Activated CD8-positive, alpha-beta memory T cell treated with anti-CD3 and anti-CD28 coated beads, Interleukin-2, amount 10 ng/mL, durations not matched to agents 7 days and 5 days (primary cell): Measurements from ENCODE around the gene KRTAP5-9. TPM values are rescaled to one million over a fixed set of nuclear protein-coding genes. Genes with fewer than 3 reads are reported as not detected.
"Not testable (repeated sequence)": the region's sequence is repeated elsewhere in the genome, so short reads cannot be mapped to it uniquely, and the experiment has no call there.

Source experiments
- ATAC-seq: fragments of 150-1000 bp; cut with Tn5 transposase; one replicate; pipeline ENCODE4 v1.10.0; 2021; ENCODE audit warnings: moderate library complexity
- CTCF ChIA-PET: fragments of 350-600 bp; sonication (Branson Sonifier 250); formaldehyde crosslinking; loops from one replicate; lab custom pipeline; 2021; ENCODE audit warnings: antibody characterized with exemption; lab: Charles Lee
- DNase-seq: peaks from one replicate; pipeline ENCODE4 v3.0.0-alpha.2; 2020
- H3K27ac Mint-ChIP-seq: one replicate; pipeline ENCODE4 v1.8.0; 2021; ENCODE audit warnings: mild to moderate bottlenecking, mixed read lengths
- H3K27me3 Mint-ChIP-seq: one replicate; pipeline ENCODE4 v1.8.0; 2021; ENCODE audit warnings: mixed read lengths
- H3K36me3 Mint-ChIP-seq: one replicate; pipeline ENCODE4 v1.8.0; 2021; ENCODE audit warnings: mild to moderate bottlenecking, mixed read lengths
- H3K4me1 Mint-ChIP-seq: one replicate; pipeline ENCODE4 v1.8.0; 2021; ENCODE audit warnings: mixed read lengths
- H3K4me3 Mint-ChIP-seq: one replicate; pipeline ENCODE4 v1.8.0; 2021; ENCODE audit warnings: mild to moderate bottlenecking, moderate library complexity, mixed read lengths
- H3K9me3 Mint-ChIP-seq: one replicate; pipeline ENCODE4 v1.8.0; 2022; ENCODE audit warnings: low read depth, mixed read lengths
- total RNA-seq, 2 experiments: library from RNA; stranded (reverse); gene quantifications; one replicate each; pipeline ENCODE4 v1.2.3, GENCODE V29; 2021

KRTAP5-9 gene
- total RNA-seq, 2 experiments from 2014 or later: not detected

GRCh38 chr11:71539971-71540370 is 8.2 kb upstream of the KRTAP5-9 start:
- H3K36me3 Mint-ChIP-seq, CTCF ChIA-PET, H3K4me1 Mint-ChIP-seq, H3K9me3 Mint-ChIP-seq, H3K27ac Mint-ChIP-seq, DNase-seq, ATAC-seq, H3K4me3 Mint-ChIP-seq: not testable (repeated sequence)
- peaks cover 19% of the 10 kb centered on the region for H3K27me3 Mint-ChIP-seq

GRCh38 chr11:71540521-71541304 is 7.5 kb upstream of the KRTAP5-9 start:
- DNase-seq, H3K4me3 Mint-ChIP-seq, ATAC-seq, CTCF ChIA-PET, H3K4me1 Mint-ChIP-seq, H3K27ac Mint-ChIP-seq, H3K36me3 Mint-ChIP-seq, H3K9me3 Mint-ChIP-seq: not testable (repeated sequence)
- H3K27me3 Mint-ChIP-seq: peaks cover 19% of the 10 kb centered on the region

DNA sequence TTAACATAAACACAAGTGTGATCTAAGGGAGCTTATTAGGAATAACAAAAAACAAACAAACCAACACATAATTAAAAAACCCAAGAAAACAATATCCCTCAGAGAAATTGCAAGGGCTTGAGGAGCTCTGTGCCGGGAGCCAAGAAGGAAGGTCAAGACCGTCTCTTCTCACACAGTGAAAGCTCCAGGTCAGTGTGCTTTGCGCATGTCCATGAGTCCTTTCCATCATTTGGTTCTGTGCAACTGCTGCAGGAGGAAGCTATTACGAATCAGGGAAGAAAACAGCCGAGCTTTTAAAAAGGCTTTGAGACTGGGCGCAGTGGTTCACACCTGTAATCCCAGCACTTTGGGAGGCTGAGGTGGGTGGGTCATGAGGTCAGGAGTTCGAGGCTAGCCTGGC is 5.8 kb upstream of the KRTAP5-9 start:
- DNase-seq (no peak), ATAC-seq (no peak)
- Mint-ChIP-seq H3K4me1 (peaks cover 4% of the 10 kb centered on the region), H3K36me3 (peaks cover 1% of the 10 kb centered on the region), H3K9me3 (peaks cover 2% of the 10 kb centered on the region), H3K4me3 (no peak overlapping the region), H3K27me3 (peaks cover 16% of the 10 kb centered on the region), H3K27ac (no peak overlapping the region)
- CTCF ChIA-PET: no interaction called here

- peaks cover 16% of the 10 kb centered on the region for H3K27me3 Mint-ChIP-seq
- CTCF ChIA-PET: no interaction called here
- H3K36me3 Mint-ChIP-seq: peaks cover 1% of the 10 kb centered on the region
- H3K4me1 Mint-ChIP-seq: peaks cover 4% of the 10 kb centered on the region
- ATAC-seq (no peak), DNase-seq (no peak)
- H3K4me3 Mint-ChIP-seq: no peak overlapping the region
- peaks cover 2% of the 10 kb centered on the region for H3K9me3 Mint-ChIP-seq
- H3K27ac Mint-ChIP-seq: no peak overlapping the region
Measured at GRCh38 chr11:71542879-71543777, 5.1 kb upstream of the KRTAP5-9 start.

- Mint-ChIP-seq H3K36me3 (peaks cover 1% of the 10 kb centered on the region), H3K4me1 (peaks cover 6% of the 10 kb centered on the region), H3K27ac (no peak overlapping the region), H3K4me3 (no peak overlapping the region), H3K9me3 (peaks cover 2% of the 10 kb centered on the region), H3K27me3 (peaks cover 16% of the 10 kb centered on the region)
- DNase-seq: no peak
- CTCF ChIA-PET: no interaction called here
- ATAC-seq: no peak
Measured at GRCh38 chr11:71543866-71544265, 4.4 kb upstream of the KRTAP5-9 start.

DNA sequence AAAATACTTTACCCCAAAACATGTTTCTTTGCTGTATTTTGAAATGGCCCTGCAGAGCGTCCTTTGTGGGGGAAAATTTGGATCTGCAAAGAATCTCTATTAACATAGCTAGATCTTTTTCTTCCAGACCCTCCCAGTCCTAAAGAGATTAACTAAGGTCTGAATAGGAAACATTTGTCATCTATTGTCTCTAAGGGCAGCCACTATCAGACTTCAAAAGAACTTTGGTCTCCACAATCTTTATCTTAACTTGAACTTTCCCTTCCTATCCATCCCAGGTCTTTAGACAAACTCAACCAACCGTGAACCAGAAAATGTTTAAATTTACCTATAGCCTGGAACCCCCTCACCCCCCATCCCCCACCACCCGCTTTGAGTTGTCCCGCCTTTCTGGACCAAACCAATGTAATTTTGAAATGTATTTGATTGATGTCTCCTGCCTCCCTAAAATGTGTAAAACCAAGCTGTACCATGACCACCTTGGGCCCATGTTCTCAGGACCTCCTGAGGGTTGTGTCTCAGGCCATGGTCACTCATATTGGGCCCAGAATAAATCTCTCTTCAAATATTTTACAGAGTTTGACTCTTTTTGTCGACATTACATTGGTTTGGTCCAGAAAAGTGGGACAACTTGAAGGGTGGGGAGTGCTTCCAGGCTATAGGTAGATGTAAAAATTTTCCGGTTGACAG is 3.5 kb upstream of the KRTAP5-9 start:
- Mint-ChIP-seq H3K4me3 (no peak overlapping the region), H3K4me1 (peaks cover 7% of the 10 kb centered on the region), H3K27me3 (peaks cover 20% of the 10 kb centered on the region), H3K9me3 (peaks cover 2% of the 10 kb centered on the region), H3K27ac (no peak overlapping the region), H3K36me3 (peaks cover 1% of the 10 kb centered on the region)
- ATAC-seq: no peak
- CTCF ChIA-PET: no interaction called here
- no peak for DNase-seq

DNA sequence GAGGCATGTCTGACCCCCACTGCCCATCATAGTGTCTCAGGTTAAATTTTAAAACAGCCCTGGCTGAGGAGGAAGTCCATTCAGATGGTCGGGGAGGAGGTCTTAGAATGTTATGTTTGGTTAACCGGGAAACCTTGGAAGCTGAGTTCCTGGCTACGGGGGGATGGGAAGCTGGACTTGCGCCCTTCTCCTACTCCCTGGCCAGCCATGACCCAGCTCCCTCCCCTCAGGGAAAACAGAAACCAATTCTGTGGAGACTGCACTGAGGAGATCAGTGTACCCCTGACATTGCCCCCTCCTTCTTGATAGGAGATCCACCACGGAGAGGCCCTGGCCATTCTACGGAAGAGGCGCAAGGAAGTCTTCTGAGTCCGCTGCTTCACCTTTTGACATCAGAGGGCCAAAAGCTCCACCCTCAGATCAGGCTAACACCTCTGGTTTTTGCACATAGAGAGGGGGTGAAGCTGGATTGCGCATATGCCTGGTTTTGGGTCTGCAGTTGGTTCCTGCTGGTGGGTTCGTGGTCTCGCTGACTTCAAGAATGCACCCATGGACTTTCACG is 2.7 kb upstream of the KRTAP5-9 start:
- Mint-ChIP-seq H3K9me3 (peaks cover 2% of the 10 kb centered on the region), H3K4me3 (no peak overlapping the region), H3K27ac (no peak overlapping the region), H3K36me3 (peaks cover 1% of the 10 kb centered on the region), H3K27me3 (peaks cover 23% of the 10 kb centered on the region), H3K4me1 (peaks cover 7% of the 10 kb centered on the region)
- CTCF ChIA-PET: no interaction called here
- DNase-seq (no peak), ATAC-seq (no peak)

GRCh38 chr11:71548716-71549151 is 514 bp downstream of the KRTAP5-9 start:
- H3K27ac Mint-ChIP-seq: no peak overlapping the region
- peaks cover 3% of the 10 kb centered on the region for H3K4me1 Mint-ChIP-seq
- H3K9me3 Mint-ChIP-seq: no peaks in the 10 kb centered on the region
- ATAC-seq (no peak), DNase-seq (no peak)
- peaks cover 16% of the 10 kb centered on the region for H3K27me3 Mint-ChIP-seq
- no peak overlapping the region for H3K4me3 Mint-ChIP-seq
- CTCF ChIA-PET: no interaction called here
- no peaks in the 10 kb centered on the region for H3K36me3 Mint-ChIP-seq

- ATAC-seq (no peak), DNase-seq (no peak)
- Mint-ChIP-seq H3K27ac (no peak overlapping the region), H3K9me3 (no peaks in the 10 kb centered on the region), H3K27me3 (peaks cover 14% of the 10 kb centered on the region), H3K36me3 (no peaks in the 10 kb centered on the region), H3K4me3 (no peak overlapping the region), H3K4me1 (peaks cover 3% of the 10 kb centered on the region)
- CTCF ChIA-PET: no interaction called here
Measured at GRCh38 chr11:71551711-71552110, 3.5 kb downstream of the KRTAP5-9 start.

GRCh38 chr11:71554996-71555395 is 6.8 kb downstream of the KRTAP5-9 start:
- ATAC-seq: no peak

DNA sequence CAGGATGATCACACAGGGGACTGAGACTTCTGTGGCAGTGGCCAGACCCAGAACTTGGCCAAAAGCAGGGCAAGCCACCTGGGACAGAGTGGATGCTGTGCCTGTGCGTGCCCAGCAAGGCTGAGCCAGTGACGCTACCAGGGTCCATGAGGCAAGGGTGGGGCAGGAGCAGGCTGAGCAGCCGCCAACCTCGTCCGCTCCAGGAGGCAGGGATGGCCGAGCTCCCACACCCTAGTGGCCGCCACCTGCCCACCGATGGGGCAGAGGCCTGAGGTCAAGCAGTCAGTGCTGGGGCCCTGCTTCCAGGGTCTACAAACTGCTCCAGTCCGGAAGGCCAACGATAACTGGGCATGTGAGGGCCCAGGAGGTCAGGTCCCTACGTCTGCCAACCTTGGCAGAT is 7.3 kb downstream of the KRTAP5-9 start:
- Mint-ChIP-seq H3K9me3 (no peaks in the 10 kb centered on the region), H3K4me3 (no peak overlapping the region), H3K36me3 (no peaks in the 10 kb centered on the region), H3K27me3 (peaks cover 22% of the 10 kb centered on the region), H3K4me1 (no peaks in the 10 kb centered on the region), H3K27ac (no peak overlapping the region)
- ATAC-seq (no peak), DNase-seq (no peak)
- CTCF ChIA-PET: no interaction called here

More at GRCh38 chr11:71554996-71555395, 6.8 kb downstream of the KRTAP5-9 start:
- Mint-ChIP-seq H3K27me3 (peaks cover 22% of the 10 kb centered on the region), H3K36me3 (no peaks in the 10 kb centered on the region), H3K4me1 (no peaks in the 10 kb centered on the region), H3K9me3 (no peaks in the 10 kb centered on the region), H3K27ac (no peak overlapping the region), H3K4me3 (no peak overlapping the region)
- DNase-seq: no peak
- CTCF ChIA-PET: no interaction called here

DNA sequence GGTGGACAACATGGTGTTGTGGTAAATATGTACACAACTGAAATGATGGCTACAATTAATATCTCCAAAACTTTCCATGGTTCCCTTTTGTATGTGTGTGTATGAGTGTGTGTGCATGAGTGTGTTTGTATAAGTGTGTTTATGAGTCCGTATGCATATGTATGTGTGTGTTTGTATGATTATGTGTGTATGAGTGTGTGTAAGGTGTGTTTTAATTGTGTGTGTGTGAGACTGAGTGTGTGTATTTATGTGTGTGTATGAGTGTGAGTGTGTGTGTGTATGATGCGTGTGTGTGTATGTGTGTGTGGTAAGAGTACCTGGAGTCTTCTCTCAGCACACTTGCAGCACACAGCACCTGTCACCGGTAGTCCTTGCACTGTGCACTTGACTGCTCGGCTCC is 7.8 kb downstream of the KRTAP5-9 start:
- H3K36me3 Mint-ChIP-seq: no peaks in the 10 kb centered on the region
- no peak overlapping the region for H3K27ac Mint-ChIP-seq
- peaks cover 23% of the 10 kb centered on the region for H3K27me3 Mint-ChIP-seq
- ATAC-seq: no peak
- no peaks in the 10 kb centered on the region for H3K9me3 Mint-ChIP-seq
- H3K4me1 Mint-ChIP-seq: no peaks in the 10 kb centered on the region
- DNase-seq: no peak
- H3K4me3 Mint-ChIP-seq: no peak overlapping the region
- CTCF ChIA-PET: no interaction called here

DNA sequence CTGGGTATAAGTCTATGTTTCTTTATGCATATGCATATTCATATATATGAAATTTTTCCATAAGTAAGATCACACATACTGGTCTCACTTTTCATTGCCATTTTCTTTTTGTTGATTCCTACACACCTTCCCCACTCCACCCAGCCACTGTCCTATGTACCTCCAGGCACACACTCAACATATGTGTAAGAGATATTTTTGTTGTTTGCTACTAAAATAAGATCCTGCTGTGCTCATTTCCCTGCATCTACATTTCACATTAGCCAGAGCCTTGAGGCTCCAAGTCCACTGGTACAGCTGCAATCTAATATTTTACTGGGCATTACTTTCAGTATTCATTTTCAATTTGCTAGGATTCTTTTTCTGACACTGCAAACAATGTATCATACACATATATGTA is 9.0 kb downstream of the KRTAP5-9 start:
- DNase-seq (no peak), ATAC-seq (no peak)
- Mint-ChIP-seq H3K9me3 (no peaks in the 10 kb centered on the region), H3K27ac (no peak overlapping the region), H3K4me3 (no peak overlapping the region), H3K36me3 (no peaks in the 10 kb centered on the region), H3K27me3 (peaks cover 30% of the 10 kb centered on the region), H3K4me1 (no peaks in the 10 kb centered on the region)
- CTCF ChIA-PET: no interaction called here
